Mucosa of rectum (tissue), 2 donors: ENCODE measurements around the gene NTNG1.

Experiments used
- H3K27ac ChIP-seq, 2 donors: one replicate each; pipeline ENCODE4 v1.7.0; 2013; ENCODE audit warnings: inconsistent platforms in 2 of 2, low read depth in 2 of 2, low read length in 2 of 2
- H3K27me3 ChIP-seq, 2 donors: one replicate each; pipeline ENCODE4 v1.7.0; 2013; ENCODE audit warnings: low read length in 2 of 2; ENCODE audit not compliant: control insufficient read depth in 2 of 2, insufficient read depth in 2 of 2
- H3K36me3 ChIP-seq, 2 donors: one replicate each; pipeline ENCODE4 v1.7.0; 2013; ENCODE audit warnings: low read length in 2 of 2; ENCODE audit not compliant: control insufficient read depth in 2 of 2, insufficient read depth in 2 of 2
- H3K4me1 ChIP-seq, 2 donors: one replicate each; pipeline ENCODE4 v1.7.0; 2013; ENCODE audit warnings: low read length in 2 of 2, mild to moderate bottlenecking in 1 of 2; ENCODE audit not compliant: control insufficient read depth in 2 of 2, insufficient read depth in 2 of 2
- H3K4me3 ChIP-seq, 2 donors: one replicate each; pipeline ENCODE4 v1.7.0; 2013; ENCODE audit warnings: low read length in 2 of 2
- H3K9ac ChIP-seq, 2 donors: one replicate each; pipeline ENCODE4 v1.7.0; 2013; ENCODE audit warnings: low read length in 2 of 2, low read depth in 1 of 2, mild to moderate bottlenecking in 1 of 2
- H3K9me3 ChIP-seq, 2 donors: one replicate each; pipeline ENCODE4 v1.7.0; 2013; ENCODE audit warnings: low read length in 2 of 2; ENCODE audit not compliant: control insufficient read depth in 2 of 2
- donor health status: healthy.
- donor health status: Normal muscosa, but diverticular disease.

The NTNG1 gene

GRCh38 chr1:107194380-107194779 is 53.5 kb downstream of the NTNG1 start:
- Histone ChIP-seq H3K4me1 (no peaks in the 10 kb centered on the region), H3K36me3 (no peaks in the 10 kb centered on the region), H3K27ac (no peak overlapping the region), H3K27me3 (no peaks in the 10 kb centered on the region), H3K9ac (no peak overlapping the region), H3K4me3 (no peak overlapping the region), H3K9me3 (no peaks in the 10 kb centered on the region)

- Histone ChIP-seq H3K4me1 (no peaks in the 10 kb centered on the region), H3K27me3 (no peaks in the 10 kb centered on the region), H3K36me3 (no peaks in the 10 kb centered on the region), H3K27ac (no peak overlapping the region), H3K9me3 (no peaks in the 10 kb centered on the region), H3K9ac (no peak overlapping the region), H3K4me3 (no peak overlapping the region)
These were observed 54.6 kb downstream of the NTNG1 start for GRCh38 chr1:107195476-107195875.

GRCh38 chr1:107196973-107197562 is 56.2 kb downstream of the NTNG1 start:
- Histone ChIP-seq H3K27me3 (no peaks in the 10 kb centered on the region), H3K9me3 (no peaks in the 10 kb centered on the region), H3K27ac (no peak overlapping the region), H3K36me3 (no peaks in the 10 kb centered on the region), H3K4me1 (no peaks in the 10 kb centered on the region), H3K9ac (no peak overlapping the region), H3K4me3 (no peak overlapping the region)

- H3K9ac ChIP-seq, result no peak overlapping the region
- H3K9me3 ChIP-seq, result no peaks in the 10 kb centered on the region
- H3K4me3 ChIP-seq, result no peak overlapping the region
- H3K27me3 ChIP-seq, result no peaks in the 10 kb centered on the region
- no peaks in the 10 kb centered on the region for H3K4me1 ChIP-seq
- H3K36me3 ChIP-seq, result no peaks in the 10 kb centered on the region
- no peak overlapping the region for H3K27ac ChIP-seq
These were observed 57.7 kb downstream of the NTNG1 start for GRCh38 chr1:107198561-107198960.

- Histone ChIP-seq H3K36me3 (no peaks in the 10 kb centered on the region), H3K4me1 (no peaks in the 10 kb centered on the region)
These were observed 59.8 kb downstream of the NTNG1 start for GRCh38 chr1:107200631-107201030.

GRCh38 chr1:107202007-107202406 is 61.2 kb downstream of the NTNG1 start:
- no peak overlapping the region for H3K9ac ChIP-seq
- H3K36me3 ChIP-seq, result no peaks in the 10 kb centered on the region
- no peaks in the 10 kb centered on the region for H3K4me1 ChIP-seq
- H3K27me3 ChIP-seq, result no peaks in the 10 kb centered on the region
- no peak overlapping the region for H3K27ac ChIP-seq
- H3K4me3 ChIP-seq, result no peak overlapping the region
- H3K9me3 ChIP-seq, result no peaks in the 10 kb centered on the region

More at GRCh38 chr1:107200631-107201030, 59.8 kb downstream of the NTNG1 start:
- Histone ChIP-seq H3K27me3 (no peaks in the 10 kb centered on the region), H3K9me3 (no peaks in the 10 kb centered on the region), H3K9ac (no peak overlapping the region), H3K4me3 (no peak overlapping the region), H3K27ac (no peak overlapping the region)

GRCh38 chr1:107213225-107213624 is 72.4 kb downstream of the NTNG1 start:
- H3K4me3 ChIP-seq, result no peak overlapping the region
- H3K27me3 ChIP-seq, result no peaks in the 10 kb centered on the region
- H3K9ac ChIP-seq, result no peak overlapping the region
- H3K4me1 ChIP-seq, result no peaks in the 10 kb centered on the region
- no peaks in the 10 kb centered on the region for H3K36me3 ChIP-seq
- no peak overlapping the region for H3K27ac ChIP-seq
- H3K9me3 ChIP-seq, result no peaks in the 10 kb centered on the region

- H3K4me3 ChIP-seq, result no peak overlapping the region
- no peak overlapping the region for H3K27ac ChIP-seq
- H3K9me3 ChIP-seq, result no peaks in the 10 kb centered on the region
- H3K27me3 ChIP-seq, result no peaks in the 10 kb centered on the region
- H3K4me1 ChIP-seq, result no peaks in the 10 kb centered on the region
- no peaks in the 10 kb centered on the region for H3K36me3 ChIP-seq
- no peak overlapping the region for H3K9ac ChIP-seq
These were observed 79.2 kb downstream of the NTNG1 start for GRCh38 chr1:107220036-107220435.

GRCh38 chr1:107225706-107226105 is 84.9 kb downstream of the NTNG1 start:
- Histone ChIP-seq H3K4me1 (no peaks in the 10 kb centered on the region), H3K4me3 (no peak overlapping the region), H3K9me3 (no peaks in the 10 kb centered on the region), H3K27ac (no peak overlapping the region), H3K27me3 (no peaks in the 10 kb centered on the region), H3K36me3 (no peaks in the 10 kb centered on the region), H3K9ac (no peak overlapping the region)

- Histone ChIP-seq H3K27ac (no peak overlapping the region), H3K36me3 (no peaks in the 10 kb centered on the region), H3K9me3 (no peaks in the 10 kb centered on the region), H3K9ac (no peak overlapping the region), H3K27me3 (no peaks in the 10 kb centered on the region), H3K4me1 (no peaks in the 10 kb centered on the region), H3K4me3 (no peak overlapping the region)
These were observed 88.0 kb downstream of the NTNG1 start for GRCh38 chr1:107228704-107229371.
